Measurements from ENCODE around the gene TBC1D8B. TPM values are rescaled to one million over a fixed set of nuclear protein-coding genes. Genes with fewer than 3 reads are reported as not detected.

Gene TBC1D8B
- total RNA-seq, 2 donors from 2014 or later = 4.0 to 5.5 TPM

DNA sequence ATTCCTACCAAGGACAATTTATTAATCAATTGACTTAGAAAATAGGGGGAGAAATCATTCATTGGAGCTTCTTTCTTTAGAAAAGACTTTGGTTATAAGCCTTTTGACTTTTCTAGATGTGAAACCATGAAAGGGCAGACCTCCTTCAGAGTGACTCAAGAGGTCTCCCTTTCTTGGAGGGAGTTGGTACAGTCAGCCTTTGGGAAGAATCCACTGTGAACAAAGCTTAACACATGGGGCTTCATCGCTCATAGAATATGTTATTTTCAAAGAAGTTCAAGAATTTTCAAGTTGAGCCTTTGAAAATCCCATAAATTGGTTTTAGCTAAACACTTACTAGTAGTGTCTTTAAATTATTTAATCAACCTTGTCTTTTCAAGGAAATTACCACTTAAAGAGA lies 72.7 kb downstream of the TBC1D8B start:
- no peak overlapping the region for H3K27ac ChIP-seq (ENCODE audit: low read depth, low read length)
- H3K4me1 ChIP-seq (ENCODE audit: control insufficient read depth, insufficient read depth, low read length) = no peaks in the 10 kb centered on the region
- H3K4me1 Mint-ChIP-seq = no peaks in the 10 kb centered on the region
- H3K4me3 Mint-ChIP-seq = no peak overlapping the region
- no peaks in the 10 kb centered on the region for H3K9me3 ChIP-seq (ENCODE audit: control insufficient read depth, low read length)
- no peak overlapping the region for H3K4me3 ChIP-seq (ENCODE audit: low read length)
- 92% methylated on average over 1 of the region's 1 CpG; no CpG with 5 or more reads in 1 of the 2 experiments for WGBS, 2 experiments (ENCODE audit: insufficient coverage in 1 of 2, insufficient read length in 1 of 2)
- no peaks in the 10 kb centered on the region for H3K27me3 Mint-ChIP-seq (ENCODE audit: insufficient read depth)
- no peak overlapping the region for H3K9ac ChIP-seq (ENCODE audit: extremely low read depth, low read length, poor library complexity, severe bottlenecking)
- TF ChIP-seq, protein P1, sequence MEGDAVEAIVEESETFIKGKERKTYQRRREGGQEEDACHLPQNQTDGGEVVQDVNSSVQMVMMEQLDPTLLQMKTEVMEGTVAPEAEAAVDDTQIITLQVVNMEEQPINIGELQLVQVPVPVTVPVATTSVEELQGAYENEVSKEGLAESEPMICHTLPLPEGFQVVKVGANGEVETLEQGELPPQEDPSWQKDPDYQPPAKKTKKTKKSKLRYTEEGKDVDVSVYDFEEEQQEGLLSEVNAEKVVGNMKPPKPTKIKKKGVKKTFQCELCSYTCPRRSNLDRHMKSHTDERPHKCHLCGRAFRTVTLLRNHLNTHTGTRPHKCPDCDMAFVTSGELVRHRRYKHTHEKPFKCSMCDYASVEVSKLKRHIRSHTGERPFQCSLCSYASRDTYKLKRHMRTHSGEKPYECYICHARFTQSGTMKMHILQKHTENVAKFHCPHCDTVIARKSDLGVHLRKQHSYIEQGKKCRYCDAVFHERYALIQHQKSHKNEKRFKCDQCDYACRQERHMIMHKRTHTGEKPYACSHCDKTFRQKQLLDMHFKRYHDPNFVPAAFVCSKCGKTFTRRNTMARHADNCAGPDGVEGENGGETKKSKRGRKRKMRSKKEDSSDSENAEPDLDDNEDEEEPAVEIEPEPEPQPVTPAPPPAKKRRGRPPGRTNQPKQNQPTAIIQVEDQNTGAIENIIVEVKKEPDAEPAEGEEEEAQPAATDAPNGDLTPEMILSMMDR (conservative IDR thresholded peaks at IDR 0.05) = no peak
- no peaks in the 10 kb centered on the region for H3K36me3 Mint-ChIP-seq (ENCODE audit: low read depth)
- no peaks in the 10 kb centered on the region for H3K36me3 ChIP-seq (ENCODE audit: control insufficient read depth, insufficient read depth, low read length)
- H3K27me3 ChIP-seq (ENCODE audit: control insufficient read depth, insufficient read depth, low read length, poor library complexity, severe bottlenecking) = no peaks in the 10 kb centered on the region
- no peak overlapping the region for H3K27ac Mint-ChIP-seq
- no peak for DNase-seq
- peaks cover 34% of the 10 kb centered on the region for H3K9me3 Mint-ChIP-seq

DNA sequence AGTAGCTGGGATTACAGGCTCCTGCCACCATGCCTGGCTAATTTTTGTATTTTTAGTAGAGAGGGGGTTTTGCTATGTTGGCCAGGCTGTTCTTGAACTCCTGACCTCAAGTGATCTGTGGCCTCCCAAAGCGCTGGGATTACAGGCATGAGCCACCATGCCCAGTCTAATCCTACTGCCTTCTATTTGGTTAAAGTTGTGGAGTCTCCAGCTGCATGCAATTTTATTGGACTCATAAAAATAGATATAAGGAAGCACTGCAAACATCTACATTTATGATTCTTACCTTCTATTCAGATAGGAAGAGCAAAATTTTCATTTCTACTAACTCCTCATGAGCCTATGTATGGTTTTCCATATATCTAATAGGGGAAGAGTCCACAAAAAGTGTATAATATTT lies 87.0 kb downstream of the TBC1D8B start:
- Histone ChIP-seq H3K9me3 (ENCODE audit: control insufficient read depth, low read length) (no peaks in the 10 kb centered on the region), H3K4me3 (ENCODE audit: low read length) (no peak overlapping the region), H3K27ac (ENCODE audit: low read depth, low read length) (no peak overlapping the region), H3K4me1 (ENCODE audit: control insufficient read depth, insufficient read depth, low read length) (no peaks in the 10 kb centered on the region), H3K9ac (ENCODE audit: extremely low read depth, low read length, poor library complexity, severe bottlenecking) (no peak overlapping the region), H3K36me3 (ENCODE audit: control insufficient read depth, insufficient read depth, low read length) (no peaks in the 10 kb centered on the region), H3K27me3 (ENCODE audit: control insufficient read depth, insufficient read depth, low read length, poor library complexity, severe bottlenecking) (no peaks in the 10 kb centered on the region)
- no peaks in the 10 kb centered on the region for H3K4me1 Mint-ChIP-seq
- H3K9me3 Mint-ChIP-seq = peaks cover 29% of the 10 kb centered on the region
- 100% methylated on average over 1 of the region's 1 CpG; no CpG with 5 or more reads in 1 of the 2 experiments for WGBS, 2 experiments (ENCODE audit: insufficient coverage in 1 of 2, insufficient read length in 1 of 2)
- H3K27ac Mint-ChIP-seq = no peak overlapping the region
- peaks cover 1% of the 10 kb centered on the region for H3K27me3 Mint-ChIP-seq (ENCODE audit: insufficient read depth)
- no peak overlapping the region for H3K4me3 Mint-ChIP-seq
- DNase-seq = no peak
- H3K36me3 Mint-ChIP-seq (ENCODE audit: low read depth) = no peaks in the 10 kb centered on the region
- TF ChIP-seq, protein P1 (conservative IDR thresholded peaks at IDR 0.05) = no peak

DNA sequence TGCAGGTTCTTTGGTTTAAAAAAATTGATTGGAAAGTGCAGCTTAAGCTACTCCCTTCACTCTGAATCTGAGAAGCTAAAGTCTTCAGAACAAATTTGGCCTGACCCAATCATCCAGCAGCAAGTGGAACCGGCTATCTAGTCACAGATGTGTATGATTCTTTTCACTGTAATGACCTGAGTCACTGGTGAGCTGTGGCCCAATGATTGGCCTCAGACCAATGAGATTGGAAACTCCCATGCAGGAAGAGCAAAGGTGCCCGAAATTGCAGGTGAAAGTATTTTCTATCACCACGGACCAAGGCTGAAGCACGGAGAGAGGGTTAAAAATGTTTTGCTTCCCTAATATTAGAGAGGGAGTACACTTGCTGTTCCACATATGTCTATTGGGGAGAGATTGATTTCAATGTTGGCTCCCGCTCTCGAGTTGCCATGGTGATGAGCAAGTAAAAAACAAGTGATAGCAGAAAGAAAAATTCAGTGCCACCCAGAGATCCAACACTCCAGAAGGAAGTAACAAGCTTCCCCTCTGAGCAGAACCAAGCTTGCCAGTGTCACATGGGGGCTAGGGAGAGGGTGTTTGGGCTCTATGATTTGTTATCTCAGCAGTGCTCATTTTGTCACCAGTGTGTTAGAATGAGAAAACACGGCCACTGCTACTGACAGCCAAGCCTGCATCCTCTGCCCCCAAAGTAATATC lies 89.4 kb downstream of the TBC1D8B start:
- Mint-ChIP-seq H3K36me3 (ENCODE audit: low read depth) (no peaks in the 10 kb centered on the region), H3K27ac (no peak overlapping the region), H3K9me3 (peaks cover 44% of the 10 kb centered on the region), H3K4me1 (no peaks in the 10 kb centered on the region), H3K4me3 (no peak overlapping the region), H3K27me3 (ENCODE audit: insufficient read depth) (peaks cover 5% of the 10 kb centered on the region)
- no peak for DNase-seq
- 87% methylated on average over 7 of the region's 7 CpGs; no CpG with 5 or more reads in 1 of the 2 experiments for WGBS, 2 experiments (ENCODE audit: insufficient coverage in 1 of 2, insufficient read length in 1 of 2)
- Histone ChIP-seq H3K36me3 (ENCODE audit: control insufficient read depth, insufficient read depth, low read length) (no peaks in the 10 kb centered on the region), H3K4me1 (ENCODE audit: control insufficient read depth, insufficient read depth, low read length) (no peaks in the 10 kb centered on the region), H3K27ac (ENCODE audit: low read depth, low read length) (no peak overlapping the region), H3K9me3 (ENCODE audit: control insufficient read depth, low read length) (no peaks in the 10 kb centered on the region), H3K9ac (ENCODE audit: extremely low read depth, low read length, poor library complexity, severe bottlenecking) (no peak overlapping the region), H3K4me3 (ENCODE audit: low read length) (no peak overlapping the region), H3K27me3 (ENCODE audit: control insufficient read depth, insufficient read depth, low read length, poor library complexity, severe bottlenecking) (no peaks in the 10 kb centered on the region)
- TF ChIP-seq, protein P1 (conservative IDR thresholded peaks at IDR 0.05) = no peak
